Activated B cell treated with CpG ODN at 0.5 μM for 24 hours (primary cell): ENCODE data around the gene BORCS8. TPM values are rescaled to one million over a fixed set of nuclear protein-coding genes. Genes with fewer than 3 reads are reported as not detected.

ENCODE experiments used
- ATAC-seq: fragments of 200-7000 bp; cut with Tn5 transposase; one replicate; pipeline ENCODE4 v1.10.0; 2021; ENCODE audit warnings: low read depth, mild to moderate bottlenecking, moderate library complexity
- CTCF ChIA-PET: fragments of 350-600 bp; sonication (Branson Sonifier 250); formaldehyde crosslinking; loops from one replicate; lab custom pipeline; 2021; ENCODE audit warnings: antibody characterized with exemption; lab: Charles Lee
- POLR2A ChIA-PET: fragments of 350-600 bp; sonication (Branson Sonifier 250); formaldehyde crosslinking; loops from one replicate; lab custom pipeline; 2021; ENCODE audit warnings: antibody characterized with exemption; lab: Charles Lee
- DNase-seq: peaks from one replicate; pipeline ENCODE4 v3.0.0; 2022
- H3K27ac Mint-ChIP-seq: one replicate; pipeline ENCODE4 v1.8.0; 2020; ENCODE audit warnings: mixed read lengths
- H3K27me3 Mint-ChIP-seq: one replicate; pipeline ENCODE4 v1.8.0; 2021; ENCODE audit warnings: mixed read lengths
- H3K36me3 Mint-ChIP-seq: one replicate; pipeline ENCODE4 v1.8.0; 2021; ENCODE audit warnings: low read depth, mixed read lengths
- H3K4me1 Mint-ChIP-seq: one replicate; pipeline ENCODE4 v1.8.0; 2021; ENCODE audit warnings: mixed read lengths
- H3K4me3 Mint-ChIP-seq: one replicate; pipeline ENCODE4 v1.8.0; 2020; ENCODE audit warnings: mild to moderate bottlenecking, mixed read lengths
- H3K9me3 Mint-ChIP-seq: one replicate; pipeline ENCODE4 v1.8.0; 2020; ENCODE audit warnings: mixed read lengths
- CTCF ChIP-seq: fragments of 200-600 bp; IDR thresholded peaks from one replicate; pipeline ENCODE4 v1.8.0; 2022; ENCODE audit warnings: antibody characterized with exemption, mild to moderate bottlenecking
- intact Hi-C: fragments of 100-400 bp; cut with micrococcal nuclease; formaldehyde crosslinking; loops from one replicate; pipeline ENCODE4 v1.15.1; 2024
- total RNA-seq: library from RNA; stranded (reverse); gene quantifications from 2 replicates; pipeline ENCODE4 v1.2.3, GENCODE V29; 2022

The BORCS8 gene
- total RNA-seq, 1 donor from 2014 or later = 51.8 TPM

- H3K27me3 Mint-ChIP-seq = peaks cover 57% of the 10 kb centered on the region
- POLR2A ChIA-PET = no interaction called here
- no peak for TF ChIP-seq CTCF
- no peaks in the 10 kb centered on the region for H3K4me1 Mint-ChIP-seq
- CTCF ChIA-PET = no interaction called here
- H3K9me3 Mint-ChIP-seq = peaks cover 5% of the 10 kb centered on the region
- intact Hi-C loops = no loop called here
- no peak overlapping the region for H3K27ac Mint-ChIP-seq
- no peak for DNase-seq
- ATAC-seq = no peak
- no peaks in the 10 kb centered on the region for H3K36me3 Mint-ChIP-seq
- H3K4me3 Mint-ChIP-seq = no peak overlapping the region
These were observed 22.2 kb upstream of the BORCS8 start for GRCh38 chr19:19214159-19214490.

GRCh38 chr19:19213426-19214158, 21.6 kb upstream of the BORCS8 start:
- TF ChIP-seq CTCF = no peak
- DNase-seq = no peak
- Mint-ChIP-seq H3K4me3 (no peak overlapping the region), H3K9me3 (peaks cover 5% of the 10 kb centered on the region), H3K4me1 (no peaks in the 10 kb centered on the region), H3K27me3 (peaks cover 57% of the 10 kb centered on the region), H3K36me3 (no peaks in the 10 kb centered on the region), H3K27ac (no peak overlapping the region)
- intact Hi-C loops = no loop called here
- ChIA-PET CTCF (no interaction called here), POLR2A (no interaction called here)
- ATAC-seq = no peak

GRCh38 chr19:19212916-19213315, 21.0 kb upstream of the BORCS8 start:
- intact Hi-C loops = no loop called here
- ChIA-PET CTCF (no interaction called here), POLR2A (no interaction called here)
- peaks cover 57% of the 10 kb centered on the region for H3K27me3 Mint-ChIP-seq
- H3K4me3 Mint-ChIP-seq = no peak overlapping the region
- no peaks in the 10 kb centered on the region for H3K36me3 Mint-ChIP-seq
- H3K4me1 Mint-ChIP-seq = peaks cover under 1% of the 10 kb centered on the region
- H3K9me3 Mint-ChIP-seq = peaks cover 5% of the 10 kb centered on the region
- DNase-seq (no peak), ATAC-seq (no peak)
- no peak overlapping the region for H3K27ac Mint-ChIP-seq
- no peak for TF ChIP-seq CTCF

GRCh38 chr19:19211499-19212420, 19.8 kb upstream of the BORCS8 start, which contains the start of gene NCAN:
NCAN (plus strand) TSS chr19:19211958; CDS start chr19:19216954, 4,996 bp downstream.
- Mint-ChIP-seq H3K36me3 (no peaks in the 10 kb centered on the region), H3K27ac (no peak within 1 kb of the TSS), H3K27me3 (peaks cover 48% of the 10 kb centered on the region), H3K9me3 (peaks cover 6% of the 10 kb centered on the region), H3K4me1 (peaks cover 12% of the 10 kb centered on the region), H3K4me3 (no peak within 1 kb of the TSS)
- TF ChIP-seq CTCF = no peak
- ChIA-PET CTCF (no interaction called here), POLR2A (no interaction called here)
- ATAC-seq = no peak
- intact Hi-C loops = no loop called here
- no peak for DNase-seq

- Mint-ChIP-seq H3K27ac (no peak overlapping the region), H3K36me3 (no peaks in the 10 kb centered on the region), H3K4me1 (peaks cover 14% of the 10 kb centered on the region), H3K27me3 (peaks cover 33% of the 10 kb centered on the region), H3K9me3 (peaks cover 6% of the 10 kb centered on the region), H3K4me3 (no peak overlapping the region)
- ATAC-seq (no peak), DNase-seq (no peak)
- intact Hi-C loops = no loop called here
- no peak for TF ChIP-seq CTCF
- ChIA-PET CTCF (no interaction called here), POLR2A (interaction anchor here (0.6 kb wide), 1 partner anchor 930 kb away, joined by 8 read pairs; no protein-coding TSS in a partner anchor)
These were observed 17.4 kb upstream of the BORCS8 start for GRCh38 chr19:19209372-19209771.
